CD4-positive, alpha-beta memory T cell (primary cell): ENCODE results near the gene DCHS2. TPM values are rescaled to one million over a fixed set of nuclear protein-coding genes. Genes with fewer than 3 reads are reported as not detected.

ENCODE experiments used
- CTCF ChIA-PET: fragments of 350-600 bp; sonication (Branson Sonifier 250); formaldehyde crosslinking; loops from one replicate; lab custom pipeline; 2021; ENCODE audit warnings: inconsistent platforms; ENCODE audit not compliant: partially characterized antibody; lab: Charles Lee
- POLR2A ChIA-PET: fragments of 350-600 bp; sonication (Branson Sonifier 250); formaldehyde crosslinking; loops from one replicate; lab custom pipeline; 2021; ENCODE audit not compliant: partially characterized antibody; lab: Charles Lee
- DNase-seq, 5 donors: peaks; one replicate each; pipeline versions ENCODE4 v3.0.0 to v3.0.0-alpha.2; 2020 to 2022; ENCODE audit warnings: mixed read lengths in 1 of 5
- H3K27ac ChIP-seq: one replicate; pipeline ENCODE4 v1.7.0; 2013; ENCODE audit warnings: low read depth, low read length
- H3K27me3 ChIP-seq: 2 replicates; pipeline ENCODE4 v1.7.0; 2013; ENCODE audit warnings: mild to moderate bottlenecking, low read length, moderate library complexity; ENCODE audit not compliant: insufficient read depth
- H3K36me3 ChIP-seq: 2 replicates; pipeline ENCODE4 v1.7.0; 2013; ENCODE audit warnings: mild to moderate bottlenecking, low read length, moderate library complexity; ENCODE audit not compliant: insufficient read depth
- H3K4me1 ChIP-seq: 2 replicates; pipeline ENCODE4 v1.7.0; 2013; ENCODE audit warnings: mild to moderate bottlenecking, low read length, moderate library complexity; ENCODE audit not compliant: insufficient read depth
- H3K4me3 ChIP-seq, 2 donors: one replicate each; pipeline ENCODE4 v1.7.0; 2013; ENCODE audit warnings: low read length in 2 of 2, mild to moderate bottlenecking in 1 of 2
- H3K9me3 ChIP-seq, 2 donors: one replicate each; pipeline ENCODE4 v1.7.0; 2013; ENCODE audit warnings: low read length in 2 of 2, control low read depth in 1 of 2; ENCODE audit not compliant: control insufficient read depth in 1 of 2
- H3K27ac Mint-ChIP-seq, 7 donors: one replicate each; pipeline ENCODE4 v1.8.0; 2020 to 2021; ENCODE audit warnings: mixed read lengths in 7 of 7, mild to moderate bottlenecking in 6 of 7, inconsistent platforms in 3 of 7, moderate library complexity in 3 of 7
- H3K27me3 Mint-ChIP-seq, 2 donors: one replicate each; pipeline ENCODE4 v1.8.0; 2020 to 2021; ENCODE audit warnings: mixed read lengths in 2 of 2
- H3K36me3 Mint-ChIP-seq, 2 donors: one replicate each; pipeline ENCODE4 v1.8.0; 2020 to 2021; ENCODE audit warnings: mixed read lengths in 2 of 2, inconsistent platforms in 1 of 2, mild to moderate bottlenecking in 1 of 2
- H3K4me1 Mint-ChIP-seq, 4 donors: one replicate each; pipeline ENCODE4 v1.8.0; 2020 to 2021; ENCODE audit warnings: mixed read lengths in 4 of 4, mild to moderate bottlenecking in 1 of 4
- H3K4me3 Mint-ChIP-seq, 8 donors: one replicate each; pipeline ENCODE4 v1.8.0; 2020 to 2021; ENCODE audit warnings: mixed read lengths in 8 of 8, mild to moderate bottlenecking in 7 of 8, moderate library complexity in 6 of 8, inconsistent platforms in 3 of 8
- H3K9me3 Mint-ChIP-seq, 8 donors: one replicate each; pipeline ENCODE4 v1.8.0; 2020 to 2021; ENCODE audit warnings: mixed read lengths in 8 of 8, mild to moderate bottlenecking in 5 of 8, inconsistent platforms in 3 of 8, moderate library complexity in 1 of 8
- intact Hi-C: fragments of 100-400 bp; cut with micrococcal nuclease; formaldehyde crosslinking; loops from one replicate; pipeline ENCODE4 v1.15.1; 2023
- polyA plus RNA-seq, 2 donors: library from polyadenylated mRNA; unstranded; fragments of 300-500 nt; fragmentation: Illumina TruSeq; gene quantifications; one replicate each; pipeline ENCODE4 v1.2.3, GENCODE V29; 2021
- total RNA-seq, 2 experiments: library from RNA; stranded (reverse); gene quantifications; one replicate each; pipeline ENCODE4 v1.2.3, GENCODE V29; 2021

The DCHS2 gene
- total and polyA plus RNA-seq, 4 experiments from 2014 or later = 0.14 to 0.33 (median 0.17) TPM; not detected in 1

- DNase-seq = no peak
- Mint-ChIP-seq H3K27ac (no peak overlapping the region), H3K36me3 (no peaks in the 10 kb centered on the region), H3K27me3 (peaks cover 5 to 9% of the 10 kb centered on the region in 2 donors), H3K9me3 (peaks cover 0 to 2% (median 0%) of the 10 kb centered on the region in 8 donors), H3K4me1 (no peaks in the 10 kb centered on the region), H3K4me3 (no peak overlapping the region)
- Histone ChIP-seq H3K36me3 (no peaks in the 10 kb centered on the region), H3K4me1 (no peaks in the 10 kb centered on the region), H3K9me3 (no peaks in the 10 kb centered on the region), H3K27me3 (no peaks in the 10 kb centered on the region), H3K4me3 (no peak overlapping the region), H3K27ac (no peak overlapping the region)
- ChIA-PET CTCF (interaction anchor here (1.5 kb wide), 1 partner anchor 50 kb away, joined by 3 read pairs; no protein-coding TSS in a partner anchor), POLR2A (no interaction called here)
- intact Hi-C loops = no loop called here
These were observed 38.7 kb downstream of the DCHS2 start for GRCh38 chr4:154452798-154453346.

DNA sequence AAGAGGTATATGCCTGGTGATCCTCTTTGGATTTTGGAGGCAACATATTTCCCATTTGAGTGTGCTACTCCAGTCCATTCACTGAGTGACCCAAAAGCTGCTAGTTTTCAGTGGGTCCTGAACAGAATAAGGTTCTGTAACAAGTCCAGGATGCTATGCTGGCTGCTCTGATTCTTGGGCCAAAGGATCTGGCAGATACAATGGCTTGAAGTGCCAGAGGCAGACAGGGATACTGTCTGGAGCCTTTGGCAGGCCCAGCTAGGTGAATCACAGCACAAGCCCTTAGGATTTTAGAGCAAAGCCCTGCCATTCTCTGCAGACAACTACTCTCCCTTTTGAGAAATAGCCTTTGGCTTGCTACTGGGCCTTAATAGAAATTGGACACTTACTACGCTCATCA lies 40.6 kb downstream of the DCHS2 start:
- POLR2A ChIA-PET = no interaction called here
- no peaks in the 10 kb centered on the region for H3K4me1 Mint-ChIP-seq

DNA sequence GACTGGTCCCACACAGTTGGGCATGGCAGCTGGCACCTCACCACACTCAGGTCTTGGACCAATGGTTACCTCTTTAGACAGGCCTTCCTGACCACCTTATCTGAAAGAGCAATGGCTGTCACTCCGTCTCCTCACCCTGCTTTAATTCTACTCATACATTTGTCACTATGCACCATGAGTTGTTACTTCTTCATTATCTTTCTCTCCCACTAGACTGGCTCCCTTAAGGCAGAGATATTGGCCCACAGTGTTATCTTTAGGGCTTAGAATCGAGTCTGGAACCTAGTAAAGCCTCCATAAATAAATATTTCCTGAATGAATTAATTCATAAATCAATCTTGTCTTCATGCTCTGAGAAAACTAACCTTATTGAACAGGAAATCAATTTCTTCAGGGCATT lies 46.6 kb downstream of the DCHS2 start:
- Mint-ChIP-seq H3K9me3 (no peaks in the 10 kb centered on the region), H3K36me3 (no peaks in the 10 kb centered on the region), H3K27ac (no peak overlapping the region), H3K27me3 (peaks cover 1 to 2% of the 10 kb centered on the region in 2 donors), H3K4me3 (no peak overlapping the region), H3K4me1 (no peaks in the 10 kb centered on the region)
- Histone ChIP-seq H3K4me3 (no peak overlapping the region), H3K4me1 (no peaks in the 10 kb centered on the region), H3K36me3 (no peaks in the 10 kb centered on the region), H3K9me3 (no peaks in the 10 kb centered on the region), H3K27me3 (no peaks in the 10 kb centered on the region), H3K27ac (no peak overlapping the region)
- intact Hi-C loops = no loop called here
- ChIA-PET CTCF (no interaction called here), POLR2A (no interaction called here)
- no peak for DNase-seq

More for the DNA sequence above, 40.6 kb downstream of the DCHS2 start:
- Histone ChIP-seq H3K27ac (no peak overlapping the region), H3K4me3 (no peak overlapping the region), H3K27me3 (no peaks in the 10 kb centered on the region), H3K4me1 (no peaks in the 10 kb centered on the region), H3K36me3 (no peaks in the 10 kb centered on the region), H3K9me3 (no peaks in the 10 kb centered on the region)
- Mint-ChIP-seq H3K27ac (no peak overlapping the region), H3K4me3 (no peak overlapping the region), H3K9me3 (peaks cover 0 to 2% (median 0%) of the 10 kb centered on the region in 8 donors), H3K36me3 (no peaks in the 10 kb centered on the region), H3K27me3 (peaks cover 3 to 4% of the 10 kb centered on the region in 2 donors)
- intact Hi-C loops = no loop called here
- CTCF ChIA-PET = no interaction called here
- DNase-seq = no peak

DNA sequence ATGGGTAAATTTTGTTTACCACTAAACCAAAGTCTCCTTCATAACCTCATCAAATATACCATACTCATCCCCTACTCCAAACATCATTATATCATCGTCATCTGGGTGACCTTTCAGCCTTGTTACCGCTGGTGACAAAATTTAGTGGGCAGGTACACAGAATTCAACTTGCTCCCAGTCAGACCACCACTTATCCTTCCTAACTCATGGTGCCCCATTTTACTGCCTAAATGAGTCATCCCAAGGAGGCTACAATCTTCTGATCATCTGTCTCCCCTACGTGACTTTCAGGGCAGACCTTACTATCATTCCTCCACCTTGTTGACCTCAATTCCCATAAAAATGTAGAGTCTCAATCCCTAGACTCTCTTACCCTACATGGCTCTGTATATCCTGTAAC lies 49.6 kb downstream of the DCHS2 start:
- Histone ChIP-seq H3K4me1 (no peaks in the 10 kb centered on the region), H3K27me3 (no peaks in the 10 kb centered on the region), H3K4me3 (no peak overlapping the region), H3K27ac (no peak overlapping the region), H3K36me3 (no peaks in the 10 kb centered on the region), H3K9me3 (no peaks in the 10 kb centered on the region)
- no peak overlapping the region for H3K4me3 Mint-ChIP-seq
- no peak for DNase-seq
- no peak overlapping the region for H3K27ac Mint-ChIP-seq
- CTCF ChIA-PET = no interaction called here
- H3K9me3 Mint-ChIP-seq = no peaks in the 10 kb centered on the region
- no peaks in the 10 kb centered on the region for H3K4me1 Mint-ChIP-seq
- no peaks in the 10 kb centered on the region for H3K36me3 Mint-ChIP-seq
- H3K27me3 Mint-ChIP-seq = no peaks in the 10 kb centered on the region
- POLR2A ChIA-PET = no interaction called here
- intact Hi-C loops = no loop called here

GRCh38 chr4:154441124-154441523 lies 50.5 kb downstream of the DCHS2 start:
- Mint-ChIP-seq H3K27me3 (no peaks in the 10 kb centered on the region), H3K36me3 (no peaks in the 10 kb centered on the region), H3K4me1 (no peaks in the 10 kb centered on the region), H3K4me3 (no peak overlapping the region), H3K9me3 (no peaks in the 10 kb centered on the region), H3K27ac (no peak overlapping the region)
- H3K4me1 ChIP-seq = no peaks in the 10 kb centered on the region
- intact Hi-C loops = no loop called here
- DNase-seq = no peak
- ChIA-PET CTCF (no interaction called here), POLR2A (interaction anchor here (0.5 kb wide), 1 partner anchor 1345 kb away, joined by 4 read pairs; no protein-coding TSS in a partner anchor)
- H3K4me3 ChIP-seq = no peak overlapping the region
- no peaks in the 10 kb centered on the region for H3K9me3 ChIP-seq
- no peak overlapping the region for H3K27ac ChIP-seq
- no peaks in the 10 kb centered on the region for H3K36me3 ChIP-seq
- H3K27me3 ChIP-seq = no peaks in the 10 kb centered on the region

DNA sequence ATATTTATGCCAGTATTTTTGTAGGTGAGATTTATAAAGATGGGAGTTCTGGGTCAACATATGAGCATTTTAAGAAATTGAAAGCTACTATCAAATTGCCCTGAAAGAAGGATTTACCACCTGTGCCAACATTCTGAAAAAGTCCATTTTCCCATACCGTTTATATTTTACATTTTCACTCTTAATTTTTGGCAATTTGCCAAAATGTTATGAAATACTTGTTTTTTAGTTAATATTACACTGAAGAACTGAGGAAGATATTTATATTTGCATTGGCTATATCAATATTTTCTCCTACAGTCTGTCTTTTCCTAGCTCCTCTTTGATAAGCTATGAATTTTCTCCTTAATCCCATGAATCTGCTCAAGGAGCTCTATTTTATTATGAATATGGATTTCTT lies 52.4 kb downstream of the DCHS2 start:
- Mint-ChIP-seq H3K4me1 (no peaks in the 10 kb centered on the region), H3K9me3 (no peaks in the 10 kb centered on the region), H3K27me3 (peaks cover 0 to 2% of the 10 kb centered on the region in 2 donors), H3K27ac (no peak overlapping the region), H3K36me3 (no peaks in the 10 kb centered on the region), H3K4me3 (no peak overlapping the region)
- intact Hi-C loops = no loop called here
- H3K27me3 ChIP-seq = no peaks in the 10 kb centered on the region
- no peak for DNase-seq
- CTCF ChIA-PET = interaction anchor here (1.2 kb wide), 1 partner anchor 15 kb away, joined by 3 read pairs; no protein-coding TSS in a partner anchor
- POLR2A ChIA-PET = no interaction called here
- H3K9me3 ChIP-seq = no peaks in the 10 kb centered on the region
- no peaks in the 10 kb centered on the region for H3K4me1 ChIP-seq
- no peaks in the 10 kb centered on the region for H3K36me3 ChIP-seq
- no peak overlapping the region for H3K4me3 ChIP-seq
- no peak overlapping the region for H3K27ac ChIP-seq

- peaks cover 0 to 2% of the 10 kb centered on the region in 2 donors for H3K27me3 Mint-ChIP-seq
These were observed 55.7 kb downstream of the DCHS2 start for GRCh38 chr4:154435895-154436294.

More at GRCh38 chr4:154435895-154436294, 55.7 kb downstream of the DCHS2 start:
- H3K4me1 ChIP-seq = no peaks in the 10 kb centered on the region
- no peaks in the 10 kb centered on the region for H3K36me3 ChIP-seq
- no peaks in the 10 kb centered on the region for H3K27me3 ChIP-seq
- H3K9me3 ChIP-seq = no peaks in the 10 kb centered on the region
- Mint-ChIP-seq H3K27ac (no peak overlapping the region), H3K36me3 (no peaks in the 10 kb centered on the region), H3K4me3 (no peak overlapping the region), H3K4me1 (no peaks in the 10 kb centered on the region), H3K9me3 (no peaks in the 10 kb centered on the region)
- ChIA-PET POLR2A (no interaction called here), CTCF (no interaction called here)
- DNase-seq = no peak
- intact Hi-C loops = no loop called here
- H3K4me3 ChIP-seq = no peak overlapping the region
- no peak overlapping the region for H3K27ac ChIP-seq
